Parathyroid adenoma (tissue), 2 donors: Measurements from ENCODE around the gene PHC1.
"Not testable (repeated sequence)": the region's sequence is repeated elsewhere in the genome, so short reads cannot be mapped to it uniquely, and the experiment has no call there.

Source experiments
- H2AFZ ChIP-seq: fragments of 300-600 bp; sonication (generic); one replicate; pipeline ENCODE4 v1.7.0; 2017; ENCODE audit warnings: antibody characterized with exemption, mild to moderate bottlenecking
- H3K27ac ChIP-seq: fragments of 300-600 bp; sonication (generic); one replicate; pipeline ENCODE4 v1.7.0; 2017
- H3K27me3 ChIP-seq: fragments of 300-600 bp; sonication (generic); one replicate; pipeline ENCODE4 v1.7.0; 2017; ENCODE audit warnings: low read length; ENCODE audit not compliant: control insufficient read depth, insufficient read depth
- H3K36me3 ChIP-seq: fragments of 300-600 bp; sonication (generic); one replicate; pipeline ENCODE4 v1.7.0; 2017; ENCODE audit warnings: low read length; ENCODE audit not compliant: control insufficient read depth, insufficient read depth
- H3K4me1 ChIP-seq: fragments of 300-600 bp; sonication (generic); one replicate; pipeline ENCODE4 v1.7.0; 2017; ENCODE audit warnings: control low read depth
- H3K4me2 ChIP-seq: fragments of 300-600 bp; sonication (generic); one replicate; pipeline ENCODE4 v1.7.0; 2017; ENCODE audit warnings: low read length
- H3K4me3 ChIP-seq: fragments of 300-600 bp; sonication (generic); one replicate; pipeline ENCODE4 v1.7.0; 2017; ENCODE audit warnings: low read depth, low read length
- H3K79me2 ChIP-seq: fragments of 300-600 bp; sonication (generic); one replicate; pipeline ENCODE4 v1.7.0; 2017; ENCODE audit warnings: control low read depth
- H3K9ac ChIP-seq: fragments of 300-600 bp; sonication (generic); one replicate; pipeline ENCODE4 v1.7.0; 2017; ENCODE audit warnings: mild to moderate bottlenecking
- H3K9me3 ChIP-seq: fragments of 300-600 bp; sonication (generic); one replicate; pipeline ENCODE4 v1.7.0; 2017; ENCODE audit warnings: low read length; ENCODE audit not compliant: control insufficient read depth
- CTCF ChIP-seq: fragments of 300-600 bp; sonication (generic); IDR thresholded peaks from one replicate; pipeline ENCODE4 v1.7.0; 2017; ENCODE audit warnings: antibody characterized with exemption, mild to moderate bottlenecking
- donor health status: primary hyperparathyroidism.

Gene PHC1

GRCh38 chr12:8914033-8914715 is at the start of gene PHC1:
Gene PHC1, plus strand, starts transcription at chr12:8914509. Its CDS starts 3,169 bp downstream, at chr12:8917678.
- Histone ChIP-seq H3K27ac (peak within 1 kb of the TSS; percentile 96), H3K4me2 (peak within 1 kb of the TSS; percentile 94), H3K4me3 (peak within 1 kb of the TSS; percentile 81), H2AFZ (peak within 1 kb of the TSS; percentile 94), H3K9ac (peak within 1 kb of the TSS; percentile 61)
- H3K4me1 ChIP-seq, H3K27me3 ChIP-seq, H3K36me3 ChIP-seq, H3K9me3 ChIP-seq, H3K79me2 ChIP-seq: not testable (repeated sequence)
- TF ChIP-seq CTCF: peak; percentile 59

GRCh38 chr12:8866429-8866828 is 47.9 kb upstream of the PHC1 start:
- Histone ChIP-seq H3K4me3 (no peak overlapping the region), H3K9ac (no peak overlapping the region), H3K9me3 (no peaks in the 10 kb centered on the region), H3K27me3 (no peaks in the 10 kb centered on the region), H3K4me1 (no peaks in the 10 kb centered on the region), H3K36me3 (no peaks in the 10 kb centered on the region), H3K79me2 (no peaks in the 10 kb centered on the region), H2AFZ (no peak overlapping the region), H3K27ac (no peak overlapping the region), H3K4me2 (no peak overlapping the region)
- no peak for TF ChIP-seq CTCF

GRCh38 chr12:8867009-8867408 is 47.3 kb upstream of the PHC1 start:
- TF ChIP-seq CTCF: no peak
- Histone ChIP-seq H3K4me3 (no peak overlapping the region), H2AFZ (no peak overlapping the region), H3K9ac (no peak overlapping the region), H3K36me3 (no peaks in the 10 kb centered on the region), H3K79me2 (no peaks in the 10 kb centered on the region), H3K9me3 (no peaks in the 10 kb centered on the region), H3K4me1 (no peaks in the 10 kb centered on the region), H3K4me2 (no peak overlapping the region), H3K27me3 (no peaks in the 10 kb centered on the region), H3K27ac (no peak overlapping the region)

- Histone ChIP-seq H3K27ac (no peak overlapping the region), H3K9me3 (no peaks in the 10 kb centered on the region), H3K79me2 (no peaks in the 10 kb centered on the region), H2AFZ (no peak overlapping the region), H3K4me3 (no peak overlapping the region), H3K4me1 (no peaks in the 10 kb centered on the region), H3K36me3 (no peaks in the 10 kb centered on the region), H3K27me3 (no peaks in the 10 kb centered on the region), H3K4me2 (no peak overlapping the region), H3K9ac (no peak overlapping the region)
- TF ChIP-seq CTCF: no peak
Observed at GRCh38 chr12:8867786-8868185, 46.5 kb upstream of the PHC1 start.

GRCh38 chr12:8870586-8870985 is 43.7 kb upstream of the PHC1 start:
- Histone ChIP-seq H3K9me3 (no peaks in the 10 kb centered on the region), H3K4me1 (no peaks in the 10 kb centered on the region), H3K4me3 (no peak overlapping the region), H3K4me2 (no peak overlapping the region), H3K9ac (no peak overlapping the region), H2AFZ (no peak overlapping the region), H3K27me3 (no peaks in the 10 kb centered on the region), H3K36me3 (no peaks in the 10 kb centered on the region), H3K79me2 (no peaks in the 10 kb centered on the region), H3K27ac (no peak overlapping the region)
- no peak for TF ChIP-seq CTCF
